GM12891 (cell line): ENCODE results near the gene LNX1.

ENCODE experiments used
- POLR2A ChIP-seq: IDR thresholded peaks from 2 replicates; pipeline ENCODE4 v1.6.1; 2011; ENCODE audit warnings: low read depth, low read length, control low read depth
- POLR2AphosphoS5 ChIP-seq: IDR thresholded peaks from 2 replicates; pipeline ENCODE4 v1.6.1; 2011; ENCODE audit warnings: low read depth, low read length, control low read depth
- TAF1 ChIP-seq: IDR thresholded peaks from 2 replicates; pipeline ENCODE4 v1.6.1; 2011; ENCODE audit warnings: low read depth, low read length, control low read depth

DNA sequence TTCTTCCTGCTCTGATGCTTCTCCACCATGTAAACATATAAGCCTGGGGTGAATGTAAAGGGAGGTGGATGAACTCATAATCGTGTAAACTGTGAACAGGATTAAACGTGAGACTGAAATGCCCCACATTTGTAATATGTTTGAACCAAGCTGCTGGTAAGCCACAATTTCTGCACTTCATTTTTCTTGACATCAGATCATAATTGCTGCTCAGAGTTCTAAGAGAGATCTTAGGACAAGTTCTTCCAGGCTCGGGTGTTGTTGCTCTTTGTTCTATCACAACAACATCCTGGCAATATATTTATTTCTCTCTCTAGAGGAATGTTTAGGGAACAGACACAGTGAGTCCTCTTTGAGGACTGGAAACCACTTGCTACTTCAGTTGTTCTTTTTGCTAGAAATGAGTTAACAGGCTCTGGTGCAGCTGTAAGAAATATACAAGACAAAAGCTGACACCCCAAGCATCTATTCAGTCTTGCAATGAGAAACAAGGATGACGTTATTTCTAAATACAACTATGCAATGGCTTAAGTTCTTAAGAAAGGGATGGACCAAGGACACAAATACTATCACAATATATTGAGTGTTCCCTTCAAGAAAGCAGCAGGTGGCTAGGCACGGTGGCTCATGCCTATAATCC is 59.6 kb downstream of the LNX1 start:
- TF ChIP-seq POLR2A (no peak), POLR2AphosphoS5 (no peak), TAF1 (no peak)
